ENCODE data around the gene TMCC2. TPM values are rescaled to one million over a fixed set of nuclear protein-coding genes. Genes with fewer than 3 reads are reported as not detected.

Gene TMCC2
- total RNA-seq, 1 donor from 2014 or later: 7.1 TPM

GRCh38 chr1:205303247-205303888 is 75.6 kb downstream of the TMCC2 start:
- Histone ChIP-seq H4K20me1 (ENCODE audit: low read depth) (peaks cover 61% of the 10 kb centered on the region), H3K9me3 (ENCODE audit: low read depth) (no peaks in the 10 kb centered on the region), H3K27me3 (no peaks in the 10 kb centered on the region), H3K36me3 (peaks cover 10% of the 10 kb centered on the region), H3K9ac (no peak overlapping the region), H3K27ac (peak overlapping the region; percentile 100), H3K4me2 (peak overlapping the region; percentile 68), H3F3A (ENCODE audit: low read depth) (peaks cover 96% of the 10 kb centered on the region), H3K79me2 (ENCODE audit: low read depth) (peaks cover 68% of the 10 kb centered on the region), H3K4me1 (peaks cover 51% of the 10 kb centered on the region), H3K4me3 (no peak overlapping the region), H2AFZ (replicated peaks) (no peak overlapping the region)
- H3K9me3 Mint-ChIP-seq: no peaks in the 10 kb centered on the region
- peaks cover 77% of the 10 kb centered on the region for H3K4me1 Mint-ChIP-seq
- no peak for DNase-seq (ENCODE audit: low spot score)
- H3K36me3 Mint-ChIP-seq: peaks cover 38% of the 10 kb centered on the region
- peaks cover 26% of the 10 kb centered on the region for H3K27me3 Mint-ChIP-seq (ENCODE audit: insufficient read depth, low read depth)
- peak overlapping the region; percentile 89 for H3K27ac Mint-ChIP-seq
- peak overlapping the region; percentile 50 for H3K4me3 Mint-ChIP-seq
- TF ChIP-seq CTCF (IDR thresholded peaks at IDR 0.05) (no peak), EZH2 (IDR thresholded peaks at IDR 0.05) (no peak), EZH2phosphoT487 (IDR thresholded peaks at IDR 0.05) (no peak)

GRCh38 chr1:205304046-205304694 is 76.4 kb downstream of the TMCC2 start:
- TF ChIP-seq EZH2 (IDR thresholded peaks at IDR 0.05) (no peak), EZH2phosphoT487 (IDR thresholded peaks at IDR 0.05) (no peak), CTCF (IDR thresholded peaks at IDR 0.05) (no peak)
- peak overlapping the region; percentile 100 for H3K27ac ChIP-seq
- no peaks in the 10 kb centered on the region for H3K9me3 ChIP-seq (ENCODE audit: low read depth)
- peaks cover 70% of the 10 kb centered on the region for H3K79me2 ChIP-seq (ENCODE audit: low read depth)
- peaks cover 44% of the 10 kb centered on the region for H3K4me1 ChIP-seq
- no peaks in the 10 kb centered on the region for H3K9me3 Mint-ChIP-seq
- H3K36me3 Mint-ChIP-seq: peaks cover 45% of the 10 kb centered on the region
- H3K4me3 Mint-ChIP-seq: peak overlapping the region; percentile 50
- DNase-seq (ENCODE audit: low spot score): no peak
- peaks cover 74% of the 10 kb centered on the region for H3K4me1 Mint-ChIP-seq
- peaks cover 15% of the 10 kb centered on the region for H3K36me3 ChIP-seq
- peaks cover 96% of the 10 kb centered on the region for H3F3A ChIP-seq (ENCODE audit: low read depth)
- H3K27ac Mint-ChIP-seq: peak overlapping the region; percentile 98
- peaks cover 20% of the 10 kb centered on the region for H3K27me3 Mint-ChIP-seq (ENCODE audit: insufficient read depth, low read depth)
- no peak overlapping the region for H2AFZ ChIP-seq (replicated peaks)
- H3K4me2 ChIP-seq: no peak overlapping the region
- H3K27me3 ChIP-seq: no peaks in the 10 kb centered on the region
- H4K20me1 ChIP-seq (ENCODE audit: low read depth): peaks cover 69% of the 10 kb centered on the region
- no peak overlapping the region for H3K4me3 ChIP-seq
- no peak overlapping the region for H3K9ac ChIP-seq

- Histone ChIP-seq H3K4me3 (no peak overlapping the region), H3K79me2 (ENCODE audit: low read depth) (peaks cover 73% of the 10 kb centered on the region), H4K20me1 (ENCODE audit: low read depth) (peaks cover 74% of the 10 kb centered on the region), H3K9ac (no peak overlapping the region), H3K4me2 (no peak overlapping the region), H3K27me3 (no peaks in the 10 kb centered on the region), H3K36me3 (peaks cover 15% of the 10 kb centered on the region), H3F3A (ENCODE audit: low read depth) (peaks cover 94% of the 10 kb centered on the region), H2AFZ (replicated peaks) (no peak overlapping the region), H3K4me1 (peaks cover 43% of the 10 kb centered on the region), H3K27ac (peak overlapping the region; percentile 100), H3K9me3 (ENCODE audit: low read depth) (no peaks in the 10 kb centered on the region)
- H3K27ac Mint-ChIP-seq: peak overlapping the region; percentile 98
- TF ChIP-seq CTCF (IDR thresholded peaks at IDR 0.05) (no peak), EZH2phosphoT487 (IDR thresholded peaks at IDR 0.05) (no peak), EZH2 (IDR thresholded peaks at IDR 0.05) (no peak)
- H3K4me3 Mint-ChIP-seq: peak overlapping the region; percentile 3
- H3K36me3 Mint-ChIP-seq: peaks cover 48% of the 10 kb centered on the region
- H3K27me3 Mint-ChIP-seq (ENCODE audit: insufficient read depth, low read depth): peaks cover 20% of the 10 kb centered on the region
- H3K4me1 Mint-ChIP-seq: peaks cover 76% of the 10 kb centered on the region
- no peak for DNase-seq (ENCODE audit: low spot score)
- H3K9me3 Mint-ChIP-seq: no peaks in the 10 kb centered on the region
These were observed 76.9 kb downstream of the TMCC2 start for GRCh38 chr1:205304695-205305070.

All from neural progenitor cell (in vitro differentiated cells).